NB4 (cell line): Measurements from ENCODE around the gene YBX1.

ENCODE experiments used
- CTCF ChIP-seq: IDR thresholded peaks from one replicate; pipeline ENCODE4 v1.5.1; 2012; ENCODE audit warnings: low read depth, low read length
- POLR2A ChIP-seq: IDR thresholded peaks from 2 replicates; pipeline ENCODE4 v1.6.1; 2011; ENCODE audit warnings: mild to moderate bottlenecking; ENCODE audit not compliant: insufficient read length; ENCODE audit errors: extremely low read depth

GRCh38 chr1:42657201-42657600 is 25.0 kb upstream of the YBX1 start:
- TF ChIP-seq CTCF: no peak
- TF ChIP-seq POLR2A: no peak
